ENCODE data around the gene IKZF5.

DNA sequence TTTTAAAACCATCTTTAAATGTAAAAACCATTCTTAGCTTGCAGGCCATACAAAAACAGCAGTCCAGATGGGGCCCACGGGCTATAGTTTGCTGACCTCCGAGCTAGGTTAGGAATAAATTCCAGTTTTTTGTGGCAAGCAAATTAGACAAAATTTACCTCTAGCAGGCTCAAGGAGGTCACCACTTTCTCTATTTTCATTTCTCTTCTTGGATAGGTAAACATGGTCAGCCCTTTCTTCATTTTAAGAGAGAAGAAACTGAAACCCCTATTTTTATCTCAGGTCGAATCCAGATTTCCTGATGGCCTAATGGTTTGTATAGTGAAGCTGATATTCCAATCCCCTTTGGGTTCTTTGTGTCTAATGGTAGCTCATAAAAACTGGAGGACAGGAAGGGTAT lies 10.7 kb downstream of the IKZF5 start:
- TF ChIP-seq, protein P1, sequence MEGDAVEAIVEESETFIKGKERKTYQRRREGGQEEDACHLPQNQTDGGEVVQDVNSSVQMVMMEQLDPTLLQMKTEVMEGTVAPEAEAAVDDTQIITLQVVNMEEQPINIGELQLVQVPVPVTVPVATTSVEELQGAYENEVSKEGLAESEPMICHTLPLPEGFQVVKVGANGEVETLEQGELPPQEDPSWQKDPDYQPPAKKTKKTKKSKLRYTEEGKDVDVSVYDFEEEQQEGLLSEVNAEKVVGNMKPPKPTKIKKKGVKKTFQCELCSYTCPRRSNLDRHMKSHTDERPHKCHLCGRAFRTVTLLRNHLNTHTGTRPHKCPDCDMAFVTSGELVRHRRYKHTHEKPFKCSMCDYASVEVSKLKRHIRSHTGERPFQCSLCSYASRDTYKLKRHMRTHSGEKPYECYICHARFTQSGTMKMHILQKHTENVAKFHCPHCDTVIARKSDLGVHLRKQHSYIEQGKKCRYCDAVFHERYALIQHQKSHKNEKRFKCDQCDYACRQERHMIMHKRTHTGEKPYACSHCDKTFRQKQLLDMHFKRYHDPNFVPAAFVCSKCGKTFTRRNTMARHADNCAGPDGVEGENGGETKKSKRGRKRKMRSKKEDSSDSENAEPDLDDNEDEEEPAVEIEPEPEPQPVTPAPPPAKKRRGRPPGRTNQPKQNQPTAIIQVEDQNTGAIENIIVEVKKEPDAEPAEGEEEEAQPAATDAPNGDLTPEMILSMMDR (IDR thresholded peaks at IDR 0.05): no peak
- no peak for TF ChIP-seq EZH2 (IDR thresholded peaks at IDR 0.05; ENCODE audit: borderline replicate concordance, insufficient read depth, low read depth, low read length, poor library complexity, severe bottlenecking)

All from B cell (primary cell).